Measurements from ENCODE around the gene MGMT. TPM values are rescaled to one million over a fixed set of nuclear protein-coding genes. Genes with fewer than 3 reads are reported as not detected.
A peak's percentile ranks its signal among the peaks of the same experiment; 100 is the strongest.

The MGMT gene
- total RNA-seq, 1 experiment from 2014 or later = 18.6 TPM

- Histone ChIP-seq H3K36me3 (replicated peaks; ENCODE audit: control insufficient read depth, insufficient read depth, low read length) (no peaks in the 10 kb centered on the region), H3K4me3 (ENCODE audit: insufficient read depth, low read depth, low read length) (no peak overlapping the region), H3K27me3 (ENCODE audit: control insufficient read depth, insufficient read depth, low read length) (no peaks in the 10 kb centered on the region)
- no peak for DNase-seq
Observed at GRCh38 chr10:129530581-129530980, 63.5 kb downstream of the MGMT start.

GRCh38 chr10:129531195-129531968, 64.3 kb downstream of the MGMT start:
- H3K36me3 ChIP-seq (replicated peaks; ENCODE audit: control insufficient read depth, insufficient read depth, low read length) = no peaks in the 10 kb centered on the region
- H3K4me3 ChIP-seq (ENCODE audit: insufficient read depth, low read depth, low read length) = no peak overlapping the region
- peak; percentile 71 for DNase-seq
- no peaks in the 10 kb centered on the region for H3K27me3 ChIP-seq (ENCODE audit: control insufficient read depth, insufficient read depth, low read length)

DNA sequence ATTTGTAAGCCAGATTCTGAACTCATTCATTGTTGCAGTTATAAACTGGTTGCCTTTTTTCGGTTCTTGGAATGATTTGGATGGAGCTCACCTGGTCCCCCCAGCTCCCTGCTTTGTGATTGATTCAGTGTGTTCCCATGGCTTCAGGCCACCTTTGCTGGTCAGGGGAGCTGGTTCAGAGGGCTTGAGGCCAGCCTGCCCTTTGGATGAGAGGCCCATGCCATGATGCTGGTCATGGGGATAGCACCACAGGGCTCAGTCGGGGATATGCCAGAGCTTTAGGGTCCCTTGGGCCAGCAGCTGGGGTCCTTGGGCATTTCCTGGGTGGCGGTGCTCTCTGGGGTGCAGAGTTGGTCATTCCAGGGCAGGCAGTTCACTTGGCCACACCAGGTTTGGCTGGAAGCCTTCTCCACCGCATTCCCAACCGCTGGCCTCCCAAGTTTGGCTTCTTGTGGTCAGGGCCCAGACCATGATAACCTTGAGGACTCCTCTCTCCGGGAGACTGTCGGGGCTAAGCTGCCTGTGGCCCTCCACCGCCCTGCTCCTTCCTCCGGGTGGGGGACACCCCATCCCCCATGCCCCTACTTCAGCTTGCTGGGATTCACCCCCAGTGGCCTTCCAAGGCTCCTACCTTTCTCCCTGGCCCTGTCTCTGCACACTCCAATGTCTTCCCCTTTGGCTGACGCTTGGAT, 65.1 kb downstream of the MGMT start:
- DNase-seq = peak; percentile 60
- Histone ChIP-seq H3K36me3 (replicated peaks; ENCODE audit: control insufficient read depth, insufficient read depth, low read length) (no peaks in the 10 kb centered on the region), H3K27me3 (ENCODE audit: control insufficient read depth, insufficient read depth, low read length) (no peaks in the 10 kb centered on the region), H3K4me3 (ENCODE audit: insufficient read depth, low read depth, low read length) (no peak overlapping the region)

DNA sequence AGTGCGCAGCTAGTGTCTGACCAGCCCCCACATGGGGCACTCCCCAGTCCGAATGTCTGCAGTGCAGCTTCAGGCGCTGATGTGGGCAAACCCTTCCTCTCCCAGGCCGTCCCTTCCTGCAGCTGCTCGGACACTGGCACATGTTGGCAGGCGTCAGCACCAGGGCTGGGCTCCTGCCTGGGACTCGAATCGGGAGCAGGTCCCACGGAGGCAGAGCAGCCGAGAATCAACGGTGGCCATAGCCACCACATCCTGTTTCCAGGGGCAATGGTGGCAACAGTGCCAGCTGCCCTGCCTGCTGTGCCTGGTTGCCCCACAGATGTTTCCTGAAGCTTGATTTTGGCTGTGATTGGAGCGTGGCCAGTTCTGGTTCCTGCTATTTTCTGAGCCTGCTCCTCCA, 65.8 kb downstream of the MGMT start:
- H3K36me3 ChIP-seq (replicated peaks; ENCODE audit: control insufficient read depth, insufficient read depth, low read length) = no peaks in the 10 kb centered on the region
- H3K4me3 ChIP-seq (ENCODE audit: insufficient read depth, low read depth, low read length) = no peak overlapping the region
- H3K27me3 ChIP-seq (ENCODE audit: control insufficient read depth, insufficient read depth, low read length) = no peaks in the 10 kb centered on the region
- no peak for DNase-seq

GRCh38 chr10:129533281-129533680, 66.2 kb downstream of the MGMT start:
- H3K36me3 ChIP-seq (replicated peaks; ENCODE audit: control insufficient read depth, insufficient read depth, low read length) = no peaks in the 10 kb centered on the region
- no peak overlapping the region for H3K4me3 ChIP-seq (ENCODE audit: insufficient read depth, low read depth, low read length)
- no peaks in the 10 kb centered on the region for H3K27me3 ChIP-seq (ENCODE audit: control insufficient read depth, insufficient read depth, low read length)
- DNase-seq = no peak

GRCh38 chr10:129534826-129535225, 67.8 kb downstream of the MGMT start:
- no peaks in the 10 kb centered on the region for H3K27me3 ChIP-seq (ENCODE audit: control insufficient read depth, insufficient read depth, low read length)
- H3K4me3 ChIP-seq (ENCODE audit: insufficient read depth, low read depth, low read length) = no peak overlapping the region
- no peaks in the 10 kb centered on the region for H3K36me3 ChIP-seq (replicated peaks; ENCODE audit: control insufficient read depth, insufficient read depth, low read length)
- no peak for DNase-seq

GRCh38 chr10:129536336-129536735, 69.3 kb downstream of the MGMT start:
- Histone ChIP-seq H3K36me3 (replicated peaks; ENCODE audit: control insufficient read depth, insufficient read depth, low read length) (no peaks in the 10 kb centered on the region), H3K4me3 (ENCODE audit: insufficient read depth, low read depth, low read length) (no peak overlapping the region), H3K27me3 (ENCODE audit: control insufficient read depth, insufficient read depth, low read length) (no peaks in the 10 kb centered on the region)
- DNase-seq = no peak

DNA sequence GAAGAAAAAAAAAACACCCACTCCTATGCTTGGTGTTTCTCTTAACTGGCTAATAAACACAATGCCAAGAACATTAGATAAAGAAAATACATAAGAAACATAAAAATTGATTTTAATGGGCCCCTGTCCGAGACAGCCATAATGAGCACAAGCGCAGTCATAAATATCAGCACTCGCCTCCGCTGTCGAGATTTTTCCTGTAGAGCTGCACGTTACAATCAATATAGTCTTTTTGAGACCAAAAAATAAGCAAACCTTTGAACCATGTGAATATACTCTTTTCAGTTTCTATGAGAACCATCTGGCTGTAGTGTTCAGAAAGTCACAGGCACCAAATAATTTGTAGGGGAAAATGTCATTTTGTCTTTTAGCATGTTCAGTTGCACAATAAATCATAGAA, 70.1 kb downstream of the MGMT start:
- DNase-seq = no peak
- H3K4me3 ChIP-seq (ENCODE audit: insufficient read depth, low read depth, low read length) = no peak overlapping the region
- H3K36me3 ChIP-seq (replicated peaks; ENCODE audit: control insufficient read depth, insufficient read depth, low read length) = no peaks in the 10 kb centered on the region
- no peaks in the 10 kb centered on the region for H3K27me3 ChIP-seq (ENCODE audit: control insufficient read depth, insufficient read depth, low read length)

GRCh38 chr10:129538236-129538635, 71.2 kb downstream of the MGMT start:
- Histone ChIP-seq H3K4me3 (ENCODE audit: insufficient read depth, low read depth, low read length) (no peak overlapping the region), H3K36me3 (replicated peaks; ENCODE audit: control insufficient read depth, insufficient read depth, low read length) (no peaks in the 10 kb centered on the region), H3K27me3 (ENCODE audit: control insufficient read depth, insufficient read depth, low read length) (no peaks in the 10 kb centered on the region)
- DNase-seq = no peak

GRCh38 chr10:129541200-129541599, 74.2 kb downstream of the MGMT start:
- no peak for DNase-seq
- no peaks in the 10 kb centered on the region for H3K36me3 ChIP-seq (replicated peaks; ENCODE audit: control insufficient read depth, insufficient read depth, low read length)
- no peaks in the 10 kb centered on the region for H3K27me3 ChIP-seq (ENCODE audit: control insufficient read depth, insufficient read depth, low read length)
- H3K4me3 ChIP-seq (ENCODE audit: insufficient read depth, low read depth, low read length) = no peak overlapping the region

- H3K27me3 ChIP-seq (ENCODE audit: control insufficient read depth, insufficient read depth, low read length) = no peaks in the 10 kb centered on the region
- DNase-seq = no peak
- H3K4me3 ChIP-seq (ENCODE audit: insufficient read depth, low read depth, low read length) = no peak overlapping the region
- no peaks in the 10 kb centered on the region for H3K36me3 ChIP-seq (replicated peaks; ENCODE audit: control insufficient read depth, insufficient read depth, low read length)
Observed at GRCh38 chr10:129541748-129542487, 74.9 kb downstream of the MGMT start.

GRCh38 chr10:129542589-129542988, 75.5 kb downstream of the MGMT start:
- Histone ChIP-seq H3K27me3 (ENCODE audit: control insufficient read depth, insufficient read depth, low read length) (no peaks in the 10 kb centered on the region), H3K4me3 (ENCODE audit: insufficient read depth, low read depth, low read length) (no peak overlapping the region), H3K36me3 (replicated peaks; ENCODE audit: control insufficient read depth, insufficient read depth, low read length) (no peaks in the 10 kb centered on the region)
- no peak for DNase-seq

DNA sequence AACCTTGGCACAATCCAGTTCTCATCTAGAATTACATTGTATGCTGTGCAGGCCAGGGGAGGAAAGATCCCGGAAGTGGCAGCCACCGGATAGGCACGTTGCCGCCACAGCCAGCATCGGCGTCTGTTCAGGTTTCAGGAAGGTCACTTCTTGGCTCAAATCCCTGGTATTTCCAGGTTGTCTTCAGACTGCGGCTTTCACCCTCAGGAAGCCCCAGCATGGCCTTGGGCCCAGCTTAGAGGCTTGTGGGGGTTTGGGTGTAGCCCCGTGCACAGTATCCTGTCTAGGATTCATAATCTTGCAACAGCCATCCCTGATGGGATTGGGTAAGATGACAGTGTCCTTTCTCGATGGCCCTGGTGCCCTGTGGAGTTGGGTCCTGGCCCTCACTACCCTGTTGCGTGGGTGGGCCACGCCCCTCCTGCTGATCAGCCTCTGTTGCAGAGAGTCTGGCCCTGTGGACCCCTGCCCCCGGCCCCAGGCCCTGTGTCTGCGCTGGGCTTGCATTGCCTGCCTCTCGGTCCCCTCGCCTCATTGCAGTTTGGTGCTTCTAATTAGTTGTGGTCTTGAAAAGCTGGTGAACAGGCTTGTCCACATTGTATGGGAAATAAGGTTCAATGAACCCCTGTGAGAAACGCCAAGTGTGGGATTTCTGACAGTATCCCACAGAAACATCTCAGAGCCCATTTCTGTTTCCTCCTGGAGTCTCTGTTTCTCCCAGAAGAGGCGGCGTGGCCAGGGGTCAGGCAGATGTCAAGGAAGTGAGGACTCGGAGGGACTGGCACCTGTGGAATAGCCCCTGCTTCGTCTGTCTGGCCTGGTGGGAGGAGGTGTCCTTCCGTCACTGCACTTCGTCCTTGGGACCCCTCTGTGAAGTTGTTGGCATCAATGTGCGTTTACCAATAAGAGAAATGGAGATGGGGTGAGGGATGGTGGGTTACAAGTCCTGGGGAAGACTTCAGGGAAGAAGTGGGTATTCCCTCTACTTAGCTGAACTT, 77.5 kb downstream of the MGMT start:
- H3K27me3 ChIP-seq (ENCODE audit: control insufficient read depth, insufficient read depth, low read length) = no peaks in the 10 kb centered on the region
- no peak for DNase-seq
- no peak overlapping the region for H3K4me3 ChIP-seq (ENCODE audit: insufficient read depth, low read depth, low read length)
- H3K36me3 ChIP-seq (replicated peaks; ENCODE audit: control insufficient read depth, insufficient read depth, low read length) = no peaks in the 10 kb centered on the region

GRCh38 chr10:129545261-129545660, 78.2 kb downstream of the MGMT start:
- Histone ChIP-seq H3K27me3 (ENCODE audit: control insufficient read depth, insufficient read depth, low read length) (no peaks in the 10 kb centered on the region), H3K4me3 (ENCODE audit: insufficient read depth, low read depth, low read length) (no peak overlapping the region), H3K36me3 (replicated peaks; ENCODE audit: control insufficient read depth, insufficient read depth, low read length) (no peaks in the 10 kb centered on the region)
- no peak for DNase-seq

Data from H7 (cell line).